GM19328 (cell line): ENCODE measurements around the gene ZNF714.
"Not testable (repeated sequence)": the region's sequence is repeated elsewhere in the genome, so short reads cannot be mapped to it uniquely, and the experiment has no call there.

Source experiments
- ATAC-seq: cut with Tn5 transposase; IDR thresholded peaks from one replicate; pipeline ENCODE4 v1.9.1; 2021; ENCODE audit warnings: mild to moderate bottlenecking, moderate library complexity; ENCODE audit not compliant: unreplicated experiment

ZNF714 gene

DNA sequence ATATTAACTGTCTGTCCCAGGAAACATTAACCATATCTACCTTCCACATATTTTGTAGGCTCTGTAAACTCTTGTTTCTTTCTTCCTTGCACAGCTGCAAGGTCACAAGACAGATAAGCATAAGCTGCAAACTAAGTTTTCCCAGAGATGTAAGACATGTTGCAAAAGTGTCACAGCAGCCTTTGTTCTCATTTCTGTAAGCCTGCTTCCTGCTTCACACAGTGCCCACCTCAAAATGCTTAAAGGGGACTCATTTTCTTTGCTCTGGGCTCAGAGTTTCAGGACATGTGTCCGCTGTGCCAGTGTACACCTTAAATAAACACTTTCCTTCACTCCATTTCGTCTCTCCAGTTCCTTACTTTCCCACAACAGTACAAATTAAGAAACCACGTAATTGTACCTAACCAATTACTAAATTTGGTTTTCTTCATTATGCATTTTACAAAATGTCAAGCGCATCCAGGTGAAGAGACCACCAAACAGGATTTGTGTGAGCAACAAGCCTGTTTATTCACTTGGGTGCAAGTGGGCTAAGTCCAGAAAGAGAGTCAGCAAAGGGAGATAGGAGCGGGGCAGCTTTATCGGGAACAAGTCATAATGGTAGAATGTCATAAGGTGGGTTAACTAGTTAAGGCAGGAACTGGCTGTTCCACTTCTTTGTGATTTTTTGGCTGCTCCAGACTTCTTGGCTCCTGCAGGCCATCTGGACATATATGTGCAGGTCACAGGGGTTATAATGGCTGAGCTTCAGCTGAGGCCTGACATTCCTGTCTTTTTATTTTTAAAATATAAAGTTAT is 47.1 kb downstream of the ZNF714 start:
- no peak for ATAC-seq

DNA sequence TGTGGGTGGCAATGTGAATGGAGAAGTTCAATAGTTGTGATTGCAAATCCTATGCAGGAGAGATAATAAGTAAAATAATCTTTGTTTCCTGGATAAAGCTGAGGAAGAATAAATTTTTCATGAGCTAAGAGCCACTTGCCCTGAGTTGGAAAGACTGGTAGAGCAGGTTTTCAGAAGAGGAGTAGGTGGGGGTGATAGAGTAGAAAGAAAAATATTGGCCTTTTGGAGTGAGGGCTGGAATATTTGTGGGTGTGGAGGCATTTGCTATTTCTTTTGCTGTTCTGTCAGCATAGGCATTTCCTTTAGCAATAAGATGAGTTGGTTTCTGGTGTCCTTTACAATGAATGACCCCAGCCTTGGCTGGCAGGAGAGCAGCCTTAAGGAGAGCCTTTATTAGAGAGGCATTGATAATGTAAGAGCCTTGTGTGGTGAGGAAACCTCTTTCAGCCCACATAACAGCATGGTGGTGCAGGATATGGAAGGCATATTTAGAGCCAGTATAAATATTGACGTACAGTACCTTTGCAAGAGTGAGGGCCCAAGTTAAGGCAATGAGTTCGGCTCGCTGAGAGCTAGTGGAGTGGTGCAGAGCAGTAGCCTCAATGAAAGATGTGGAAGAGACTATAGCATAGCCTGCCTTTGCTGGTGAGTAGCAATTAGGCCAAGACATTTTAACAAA is 48.2 kb downstream of the ZNF714 start:
- ATAC-seq, result no peak

- no peak for ATAC-seq
Measured at GRCh38 chr19:21133633-21134032, 51.6 kb downstream of the ZNF714 start.

GRCh38 chr19:21134934-21135366 is 52.9 kb downstream of the ZNF714 start:
- no peak for ATAC-seq

DNA sequence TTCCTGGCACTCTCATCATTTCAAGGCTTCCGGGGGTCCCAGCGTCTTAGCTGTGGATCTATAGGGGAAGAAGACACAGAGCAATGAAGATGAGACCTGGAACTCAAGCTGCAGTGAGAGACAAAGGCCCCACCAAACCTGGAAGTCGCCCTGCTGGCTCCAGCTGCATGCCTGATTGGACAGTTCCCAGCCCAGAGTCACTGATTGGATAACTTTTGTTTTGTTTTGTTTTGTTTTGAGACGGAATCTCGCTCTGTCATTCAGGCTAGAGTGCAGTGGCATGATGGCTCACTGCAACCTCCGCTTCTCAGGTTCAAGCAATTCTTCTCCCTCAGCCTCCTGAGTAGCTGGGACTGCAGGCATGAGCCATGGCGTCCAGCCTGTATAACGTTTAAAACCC is 53.4 kb downstream of the ZNF714 start:
- ATAC-seq, result no peak

DNA sequence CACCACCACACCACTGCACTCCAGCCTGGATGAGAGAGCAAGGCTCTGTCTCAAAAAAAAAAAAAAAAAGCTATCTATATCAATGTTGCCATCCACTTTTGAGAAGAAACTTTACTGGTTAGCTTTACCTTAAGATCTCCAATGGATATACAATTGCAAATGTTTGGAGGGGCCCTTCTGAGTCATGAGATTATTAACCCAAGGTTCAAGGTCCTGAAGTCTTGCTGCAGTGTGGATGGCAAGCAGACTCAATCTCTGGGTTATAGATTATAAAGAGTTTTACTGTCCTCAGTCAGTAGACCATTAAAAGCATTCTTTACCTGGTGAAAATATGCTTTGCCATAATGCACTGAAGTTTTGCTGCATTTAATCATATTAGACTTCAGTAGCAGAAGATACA is 56.1 kb downstream of the ZNF714 start:
- ATAC-seq, result no peak

GRCh38 chr19:21141006-21141405 is 59.0 kb downstream of the ZNF714 start:
- not testable (repeated sequence) for ATAC-seq

GRCh38 chr19:21141787-21142464 is 59.9 kb downstream of the ZNF714 start, which contains the start of gene ZNF431:
TSS of gene ZNF431 (plus strand) at chr19:21142040. CDS start at chr19:21142184, 144 bp downstream.
- peak; percentile 98 for ATAC-seq

GRCh38 chr19:21143428-21143827 is 61.4 kb downstream of the ZNF714 start:
- no peak for ATAC-seq

- ATAC-seq, result no peak
Measured at GRCh38 chr19:21143854-21144253, 61.9 kb downstream of the ZNF714 start.

GRCh38 chr19:21147540-21147939 is 65.5 kb downstream of the ZNF714 start:
- ATAC-seq, result no peak

GRCh38 chr19:21148681-21149080 is 66.7 kb downstream of the ZNF714 start:
- no peak for ATAC-seq

DNA sequence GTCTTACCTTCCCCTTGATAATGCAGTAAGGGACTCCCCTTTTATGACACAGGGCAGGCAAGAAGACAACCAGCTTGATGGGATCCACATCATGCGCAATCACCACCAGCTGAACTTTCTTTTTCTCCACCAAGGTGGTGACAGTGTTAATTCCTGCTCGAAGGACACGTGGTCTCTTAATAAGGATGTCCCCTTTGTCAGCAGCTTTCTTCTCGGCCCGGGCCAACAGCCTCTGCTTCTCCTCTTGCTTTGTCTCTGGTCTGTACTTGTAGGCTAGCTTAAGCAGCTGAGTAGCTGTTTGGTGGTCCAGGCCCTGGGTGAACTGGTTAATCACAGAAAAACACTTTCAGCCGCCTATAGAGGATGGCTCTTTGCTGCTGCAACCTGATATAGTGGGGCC is 67.9 kb downstream of the ZNF714 start:
- ATAC-seq, result no peak

- ATAC-seq, result no peak
Measured at GRCh38 chr19:21151460-21151859, 69.5 kb downstream of the ZNF714 start.

DNA sequence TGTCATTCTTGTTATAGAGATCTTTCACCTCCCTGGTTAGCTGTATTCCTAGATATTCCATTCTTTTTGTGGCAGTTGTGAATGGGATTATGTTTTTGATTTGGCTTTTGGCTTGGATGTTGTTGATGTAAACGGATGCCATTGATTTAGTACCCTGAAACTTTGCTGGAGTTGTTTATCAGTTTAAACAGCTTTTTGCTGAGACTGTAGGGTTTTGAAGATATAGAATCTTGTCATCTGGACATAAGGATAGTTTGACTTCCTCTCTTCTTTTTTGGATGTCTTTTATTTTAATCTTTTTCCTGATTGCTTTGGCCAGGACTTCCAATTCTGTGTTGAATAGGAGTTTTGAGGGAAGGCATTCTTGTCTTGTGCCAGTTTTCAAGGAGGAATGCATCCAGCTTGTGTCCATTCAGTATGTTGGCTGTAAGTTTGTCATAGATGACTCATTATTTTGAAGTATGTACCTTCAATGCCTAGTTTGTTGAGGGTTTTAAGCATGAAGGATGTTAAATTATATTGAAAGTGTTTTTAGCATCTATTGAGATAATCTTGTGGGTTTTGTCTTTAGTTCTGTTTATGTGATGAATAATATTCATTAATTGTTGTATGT is 76.6 kb downstream of the ZNF714 start:
- ATAC-seq, result no peak

GRCh38 chr19:21164541-21164940 is 82.5 kb downstream of the ZNF714 start:
- ATAC-seq, result no peak

DNA sequence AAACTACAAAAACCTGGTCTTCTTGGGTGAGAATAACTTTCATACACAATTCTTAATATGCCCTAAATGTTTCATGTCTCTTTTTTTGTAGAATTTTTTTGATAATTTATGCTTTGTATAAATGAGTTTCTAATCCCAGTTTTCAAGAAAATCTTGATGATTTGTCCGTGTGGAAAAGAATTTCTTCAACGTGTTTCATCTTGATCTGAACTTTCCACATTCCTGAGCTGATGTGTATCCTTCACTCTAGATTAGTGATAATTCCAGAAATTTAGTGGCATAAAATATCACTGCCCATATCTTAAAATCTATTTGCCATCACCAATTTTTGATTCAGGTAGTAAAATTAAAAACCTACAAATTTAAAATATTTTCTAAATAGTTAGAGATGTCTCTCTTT is 84.4 kb downstream of the ZNF714 start:
- ATAC-seq, result no peak
